GM12878 (cell line): ENCODE measurements around the gene GSG1L.

Experiments used
- POLR2A ChIP-seq: IDR thresholded peaks from 2 replicates; pipeline ENCODE4 v1.6.1; 2011; ENCODE audit warnings: low read depth, mild to moderate bottlenecking, low read length
- SUZ12 ChIP-seq: fragments of 200-600 bp; sonication (generic); IDR thresholded peaks from one replicate; pipeline ENCODE4 v1.6.1; 2018; ENCODE audit warnings: antibody characterized with exemption, mild to moderate bottlenecking; ENCODE audit not compliant: unreplicated experiment
- ZNF217 ChIP-seq: fragments of 450-650 bp; IDR thresholded peaks from 2 replicates; pipeline ENCODE4 v1.6.1; 2017; ENCODE audit warnings: antibody characterized with exemption, mild to moderate bottlenecking
- TF ChIP-seq, protein P1 (sequence below), 3 experiments: IDR thresholded peaks in 2 of 3; conservative IDR thresholded peaks in 1 of 3; 2 replicates each; pipeline ENCODE4 v1.5.1; 2011; ENCODE audit warnings: low read depth in 3 of 3, low read length in 3 of 3, mild to moderate bottlenecking in 3 of 3, control low read depth in 2 of 3, moderate library complexity in 2 of 3, inconsistent platforms in 1 of 3, mixed read lengths in 1 of 3; ENCODE audit not compliant: control insufficient read depth in 2 of 3, insufficient read depth in 1 of 3; ENCODE audit errors: extremely low read depth in 1 of 3
- TF ChIP-seq, protein P2 (sequence below): fragments of 450-650 bp; IDR thresholded peaks from 2 replicates; pipeline ENCODE4 v1.6.1; 2016; ENCODE audit warnings: mild to moderate bottlenecking

- TF ChIP-seq, protein P1, sequence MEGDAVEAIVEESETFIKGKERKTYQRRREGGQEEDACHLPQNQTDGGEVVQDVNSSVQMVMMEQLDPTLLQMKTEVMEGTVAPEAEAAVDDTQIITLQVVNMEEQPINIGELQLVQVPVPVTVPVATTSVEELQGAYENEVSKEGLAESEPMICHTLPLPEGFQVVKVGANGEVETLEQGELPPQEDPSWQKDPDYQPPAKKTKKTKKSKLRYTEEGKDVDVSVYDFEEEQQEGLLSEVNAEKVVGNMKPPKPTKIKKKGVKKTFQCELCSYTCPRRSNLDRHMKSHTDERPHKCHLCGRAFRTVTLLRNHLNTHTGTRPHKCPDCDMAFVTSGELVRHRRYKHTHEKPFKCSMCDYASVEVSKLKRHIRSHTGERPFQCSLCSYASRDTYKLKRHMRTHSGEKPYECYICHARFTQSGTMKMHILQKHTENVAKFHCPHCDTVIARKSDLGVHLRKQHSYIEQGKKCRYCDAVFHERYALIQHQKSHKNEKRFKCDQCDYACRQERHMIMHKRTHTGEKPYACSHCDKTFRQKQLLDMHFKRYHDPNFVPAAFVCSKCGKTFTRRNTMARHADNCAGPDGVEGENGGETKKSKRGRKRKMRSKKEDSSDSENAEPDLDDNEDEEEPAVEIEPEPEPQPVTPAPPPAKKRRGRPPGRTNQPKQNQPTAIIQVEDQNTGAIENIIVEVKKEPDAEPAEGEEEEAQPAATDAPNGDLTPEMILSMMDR (IDR thresholded peaks at IDR 0.05 in 2 of 3, conservative IDR thresholded peaks at IDR 0.05 in 1 of 3; ENCODE audit: control insufficient read depth in 2 of 3, extremely low read depth in 1 of 3, insufficient read depth in 1 of 3, low read depth in 3 of 3, low read length in 3 of 3): no peak
- no peak for TF ChIP-seq POLR2A
- TF ChIP-seq, protein P2, sequence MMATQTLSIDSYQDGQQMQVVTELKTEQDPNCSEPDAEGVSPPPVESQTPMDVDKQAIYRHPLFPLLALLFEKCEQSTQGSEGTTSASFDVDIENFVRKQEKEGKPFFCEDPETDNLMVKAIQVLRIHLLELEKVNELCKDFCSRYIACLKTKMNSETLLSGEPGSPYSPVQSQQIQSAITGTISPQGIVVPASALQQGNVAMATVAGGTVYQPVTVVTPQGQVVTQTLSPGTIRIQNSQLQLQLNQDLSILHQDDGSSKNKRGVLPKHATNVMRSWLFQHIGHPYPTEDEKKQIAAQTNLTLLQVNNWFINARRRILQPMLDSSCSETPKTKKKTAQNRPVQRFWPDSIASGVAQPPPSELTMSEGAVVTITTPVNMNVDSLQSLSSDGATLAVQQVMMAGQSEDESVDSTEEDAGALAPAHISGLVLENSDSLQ: no peak
- no peak for TF ChIP-seq ZNF217
- no peak for TF ChIP-seq SUZ12
These were observed 257.6 kb downstream of the GSG1L start for GRCh38 chr16:27805828-27806351.
